GM18505 (cell line): ENCODE data around the gene EFNA1.

Experiments
- ATAC-seq: cut with Tn5 transposase; IDR thresholded peaks from one replicate; pipeline ENCODE4 v1.9.1; 2021; ENCODE audit not compliant: unreplicated experiment
- POLR2A ChIP-seq: IDR thresholded peaks from 4 replicates; pipeline ENCODE4 v1.6.1; 2011; ENCODE audit warnings: borderline replicate concordance; ENCODE audit not compliant: insufficient read depth, insufficient read length; ENCODE audit errors: extremely low read depth

Gene EFNA1, protein sequence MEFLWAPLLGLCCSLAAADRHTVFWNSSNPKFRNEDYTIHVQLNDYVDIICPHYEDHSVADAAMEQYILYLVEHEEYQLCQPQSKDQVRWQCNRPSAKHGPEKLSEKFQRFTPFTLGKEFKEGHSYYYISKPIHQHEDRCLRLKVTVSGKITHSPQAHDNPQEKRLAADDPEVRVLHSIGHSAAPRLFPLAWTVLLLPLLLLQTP

DNA sequence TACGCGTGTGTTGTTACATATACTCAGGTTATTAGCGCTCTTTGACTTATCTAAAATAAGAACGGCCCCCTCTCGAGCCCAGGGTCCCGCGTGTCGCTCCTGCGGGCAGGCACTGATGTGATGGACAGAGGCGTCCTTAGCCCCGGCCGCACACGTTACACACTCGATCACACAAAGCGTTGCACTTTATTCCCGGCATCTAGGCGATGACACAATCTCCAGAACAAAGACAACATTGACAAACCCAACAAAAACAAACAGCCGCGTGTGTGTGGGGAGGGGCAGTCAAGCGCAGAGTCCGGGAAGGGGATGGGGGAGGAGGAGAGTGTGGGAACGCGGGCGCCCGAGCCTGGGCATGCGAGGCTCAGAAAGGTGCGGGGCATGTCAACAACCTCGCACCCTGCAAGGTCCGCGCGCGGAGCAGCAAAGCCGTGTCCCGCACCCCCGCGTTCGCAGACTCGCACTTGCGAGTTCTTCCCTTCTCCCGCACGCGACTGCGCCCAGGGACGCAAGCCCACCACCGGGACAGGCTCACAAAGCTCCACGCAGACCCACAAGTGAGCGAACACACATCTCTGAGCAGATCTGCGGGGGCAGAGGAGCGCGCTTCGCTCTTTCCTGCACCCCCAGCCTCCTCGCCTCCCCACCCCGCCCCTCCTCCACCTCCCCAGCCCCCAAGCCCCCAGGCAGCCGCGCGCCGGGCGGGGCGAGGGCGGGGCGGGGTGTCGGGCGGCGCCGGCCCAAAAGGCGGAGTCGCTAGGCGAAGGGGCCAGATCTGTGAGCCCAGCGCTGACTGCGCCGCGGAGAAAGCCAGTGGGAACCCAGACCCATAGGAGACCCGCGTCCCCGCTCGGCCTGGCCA, at the start of gene EFNA1:
Gene EFNA1 (plus strand): TSS at position 772 of the 862 bp plus-strand sequence. CDS start 102 bp downstream, outside the sequence.
- no peak for ATAC-seq
- TF ChIP-seq POLR2A: no peak

DNA sequence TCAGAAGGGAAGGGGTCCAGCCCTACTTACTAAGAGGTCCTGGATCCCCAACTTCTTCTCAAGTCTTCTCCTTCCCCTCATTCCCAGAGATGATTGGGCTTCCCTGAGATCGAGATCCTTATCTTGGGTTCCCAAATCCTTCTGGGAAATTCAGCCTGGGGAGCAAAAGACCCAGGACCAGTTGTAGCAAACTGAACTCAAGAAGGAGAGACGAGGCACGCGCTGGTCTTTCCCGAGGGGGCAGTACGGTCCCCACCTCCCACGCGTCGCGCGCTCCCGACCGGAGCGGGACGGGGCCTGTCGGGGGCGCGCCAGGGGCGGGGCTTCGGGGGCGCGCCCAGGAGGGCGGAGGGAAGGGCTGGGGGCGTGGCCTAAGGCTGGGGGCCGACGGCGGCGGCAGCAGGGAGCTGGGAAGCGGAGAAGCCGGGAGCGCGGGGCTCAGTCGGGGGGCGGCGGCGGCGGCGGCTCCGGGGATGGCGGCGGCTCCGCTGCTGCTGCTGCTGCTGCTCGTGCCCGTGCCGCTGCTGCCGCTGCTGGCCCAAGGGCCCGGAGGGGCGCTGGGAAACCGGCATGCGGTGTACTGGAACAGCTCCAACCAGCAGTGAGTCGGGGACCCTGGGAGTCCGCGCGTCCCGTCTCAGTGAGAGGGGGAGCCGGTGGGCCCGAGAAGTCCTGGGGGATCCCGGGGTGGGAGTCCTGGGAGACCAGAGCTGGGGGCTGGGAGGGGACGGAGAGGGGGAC, 49.0 kb upstream of the EFNA1 start, which contains the start of gene EFNA3:
Gene EFNA3 (plus strand): TSS at position 369 of the 741 bp plus-strand sequence. CDS start 105 bp downstream, at position 474.
- TF ChIP-seq POLR2A: no peak
- no peak for ATAC-seq

DNA sequence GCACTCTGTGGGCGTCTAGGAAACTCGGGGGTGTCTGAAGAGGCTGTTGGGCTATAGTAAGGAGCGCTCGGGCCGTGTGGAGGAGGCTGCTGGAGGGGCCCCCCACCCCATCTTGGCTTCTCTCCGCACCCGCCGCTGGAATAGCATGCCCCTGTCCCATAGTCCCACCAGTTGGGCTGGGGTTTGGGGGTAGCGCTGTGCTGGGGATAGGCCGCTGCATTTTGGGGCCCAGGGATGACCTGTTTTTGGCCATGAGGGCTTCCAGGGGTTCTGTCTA, 48.5 kb upstream of the EFNA1 start:
- ATAC-seq: no peak
- TF ChIP-seq POLR2A: no peak

DNA sequence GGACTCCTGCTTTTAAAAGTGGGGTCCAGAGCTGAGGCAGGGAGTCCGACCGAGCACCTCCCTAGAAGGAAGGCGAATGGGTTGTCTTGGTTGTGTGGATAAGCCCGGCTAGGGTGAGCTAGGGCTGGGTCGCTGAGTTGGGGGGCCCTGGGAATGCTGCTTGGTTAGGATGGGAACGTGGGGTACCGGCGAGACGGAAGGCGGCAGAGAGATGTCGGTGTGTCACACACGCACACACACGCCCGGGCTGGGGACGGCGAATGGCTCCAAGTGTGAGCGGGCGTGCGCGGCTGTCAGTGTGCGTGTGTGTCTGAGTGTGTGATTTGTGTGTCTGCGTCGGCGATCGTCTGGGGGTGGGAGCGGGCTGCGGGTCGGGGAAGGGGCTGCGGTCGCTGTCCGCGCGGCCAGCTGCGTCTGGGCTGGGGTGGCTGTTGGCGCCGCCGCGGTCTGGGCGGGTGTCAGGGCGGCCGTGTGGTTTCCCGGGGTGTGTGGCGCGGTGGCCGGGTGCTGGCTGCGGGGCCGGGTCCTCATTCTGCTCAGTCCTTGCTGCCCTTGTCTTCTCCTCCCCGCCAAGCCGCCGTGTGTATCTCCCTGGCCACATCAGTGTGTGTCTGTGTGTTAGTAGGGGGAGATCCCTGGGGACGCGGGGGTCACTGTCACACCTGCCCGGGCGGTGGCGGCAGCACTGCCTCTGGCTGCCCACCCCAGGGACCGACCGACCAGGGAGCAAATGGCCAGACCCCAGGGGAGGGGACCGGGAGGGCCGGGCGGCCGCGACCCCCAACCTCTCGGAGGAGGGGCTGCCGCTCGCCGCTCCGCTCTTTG, 48.0 kb upstream of the EFNA1 start:
- ATAC-seq: no peak
- no peak for TF ChIP-seq POLR2A

DNA sequence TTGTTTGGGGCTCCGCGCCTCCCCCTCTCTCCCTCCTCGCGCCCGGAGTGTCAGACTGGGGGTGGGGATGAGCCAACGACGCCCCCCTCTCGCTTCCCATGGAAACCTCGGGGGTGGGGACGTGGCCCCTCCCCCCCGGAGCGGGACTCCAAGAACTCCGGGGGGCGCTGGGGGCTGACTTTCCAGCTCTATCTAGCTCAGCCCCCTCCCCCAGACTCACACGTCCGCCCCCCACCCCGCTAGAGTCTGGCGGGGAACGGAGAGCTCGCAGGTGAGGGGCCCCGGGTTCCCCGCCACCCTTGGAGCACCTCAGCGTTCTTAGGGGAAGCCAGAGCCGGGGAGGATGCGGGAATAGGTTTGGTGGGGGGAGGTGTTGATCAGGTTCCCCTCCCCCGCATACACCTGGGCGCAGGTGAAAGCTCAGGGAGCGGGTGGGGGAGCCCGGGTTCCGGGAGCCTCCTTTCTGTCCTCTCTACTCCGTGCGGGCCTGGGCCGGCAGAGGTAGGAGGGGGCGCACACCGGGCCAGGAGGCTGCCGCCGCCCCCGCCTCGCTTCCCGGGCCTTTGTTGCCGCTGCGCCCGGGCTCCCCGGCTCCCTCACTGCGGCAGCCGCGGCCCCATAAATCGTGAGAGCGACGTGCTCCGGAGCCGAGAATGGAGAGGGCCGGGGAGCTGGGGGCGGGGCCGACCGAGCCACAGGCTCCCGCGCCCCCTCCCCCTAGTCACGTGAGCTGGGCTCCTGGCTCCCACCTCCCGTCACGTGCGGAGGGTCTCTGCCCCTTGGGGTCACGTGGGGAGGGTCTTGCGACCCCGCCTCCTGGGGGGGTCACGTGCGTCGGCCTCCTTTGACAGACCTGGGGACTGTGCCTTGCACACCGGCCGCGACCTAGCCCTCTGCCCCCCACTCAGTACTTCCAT, 47.1 kb upstream of the EFNA1 start:
- no peak for TF ChIP-seq POLR2A
- no peak for ATAC-seq

DNA sequence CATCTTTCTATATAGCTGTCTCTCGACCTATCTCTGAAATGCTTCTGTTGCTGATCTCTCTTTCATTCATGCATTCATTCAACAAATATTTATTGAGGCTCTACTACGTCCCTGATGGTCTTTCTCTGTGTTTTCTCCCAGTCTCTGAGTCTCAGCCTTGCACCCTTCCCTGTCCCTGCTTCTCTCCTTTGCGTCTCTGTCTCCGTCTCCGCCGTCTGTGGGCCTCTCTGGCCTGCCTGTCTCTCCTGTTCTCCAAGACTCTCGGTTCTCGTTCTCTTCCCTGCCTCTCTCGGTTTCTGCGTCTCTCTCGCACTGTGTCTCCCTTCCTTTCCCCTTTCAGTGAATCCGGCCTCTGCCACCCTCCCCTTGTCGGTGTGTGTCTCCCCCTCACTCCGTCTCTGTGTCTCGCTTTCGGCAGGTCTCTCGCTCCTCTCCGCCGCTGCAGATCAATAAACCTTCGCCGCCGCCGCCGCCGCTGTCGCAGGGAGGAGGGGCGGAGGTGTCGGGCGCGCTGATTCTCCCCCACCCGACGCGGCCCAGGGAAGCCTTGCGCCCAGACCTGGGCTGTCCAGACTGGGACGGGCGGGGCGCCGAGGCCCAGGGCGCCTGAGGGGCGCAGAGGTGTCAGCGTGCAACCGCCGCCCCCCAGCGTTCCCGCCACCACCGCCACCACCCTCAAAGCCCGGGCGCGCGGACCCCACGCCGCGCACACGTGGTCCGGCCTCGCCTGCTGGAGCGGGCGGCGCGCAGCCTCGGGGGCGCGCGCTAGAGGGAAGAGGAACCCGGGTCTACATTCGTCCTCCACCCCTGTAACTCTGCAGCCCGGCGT, 46.0 kb upstream of the EFNA1 start:
- no peak for TF ChIP-seq POLR2A
- ATAC-seq: no peak

DNA sequence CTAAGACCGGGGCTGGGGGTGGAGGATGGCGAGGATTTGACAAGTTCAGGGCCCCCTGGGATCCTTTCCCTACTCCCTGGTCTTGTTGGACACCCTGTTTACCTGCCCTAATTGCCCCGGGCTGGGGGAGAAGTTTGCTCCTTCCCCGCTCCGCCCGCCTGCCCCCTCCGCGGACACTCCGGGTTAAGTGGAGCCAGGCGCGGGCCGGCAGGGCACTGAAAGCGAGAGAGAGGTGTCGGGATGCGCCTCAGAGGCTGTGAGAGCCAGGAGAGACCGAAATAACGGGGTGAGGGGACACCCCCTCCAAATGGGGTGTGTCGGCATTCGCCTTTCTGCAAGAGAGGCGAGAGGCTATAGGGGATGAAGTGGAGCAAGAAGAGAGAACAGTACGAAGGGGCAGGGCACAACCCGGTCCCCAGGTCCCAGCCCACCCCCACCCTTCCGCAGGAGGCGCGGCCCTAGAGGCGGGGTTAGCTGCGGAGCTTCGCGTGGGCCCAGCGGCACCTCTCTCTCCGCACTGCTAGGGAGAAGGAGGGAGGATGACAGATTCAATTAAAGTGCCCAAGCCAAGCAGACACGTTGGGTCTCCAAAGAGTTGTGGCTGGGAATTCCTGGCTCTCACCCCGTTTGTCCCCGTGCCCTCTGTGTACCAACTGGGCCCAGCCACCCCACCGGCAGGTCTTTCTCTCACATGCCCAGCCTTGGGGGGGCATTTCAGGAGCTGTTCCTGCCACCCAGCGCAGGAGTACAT, 45.2 kb upstream of the EFNA1 start:
- ATAC-seq: no peak
- no peak for TF ChIP-seq POLR2A

DNA sequence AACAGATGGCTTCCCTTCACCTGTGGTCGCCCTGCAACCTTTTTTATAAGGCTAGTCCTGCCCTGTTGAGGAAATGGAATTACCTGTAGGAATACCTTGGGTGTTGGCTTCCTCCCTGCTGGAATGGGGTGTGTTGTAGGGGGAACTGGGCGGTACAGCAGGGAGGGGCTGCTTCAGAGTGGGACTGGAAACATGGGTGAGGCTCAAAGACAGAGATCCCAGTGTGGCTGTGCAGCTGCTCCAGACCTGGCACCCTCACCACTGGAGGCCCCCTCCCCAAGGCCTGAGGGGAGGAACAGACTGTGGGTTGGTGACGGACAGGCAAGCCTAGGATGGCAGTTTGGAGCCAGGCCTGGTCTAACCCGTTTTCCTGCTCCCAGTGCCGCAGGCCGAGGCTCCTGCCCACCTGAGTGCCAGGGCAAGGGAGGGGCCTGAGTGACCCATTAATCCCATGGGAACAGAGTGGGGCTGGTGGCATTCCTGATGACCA, 44.6 kb upstream of the EFNA1 start:
- TF ChIP-seq POLR2A: no peak
- no peak for ATAC-seq

DNA sequence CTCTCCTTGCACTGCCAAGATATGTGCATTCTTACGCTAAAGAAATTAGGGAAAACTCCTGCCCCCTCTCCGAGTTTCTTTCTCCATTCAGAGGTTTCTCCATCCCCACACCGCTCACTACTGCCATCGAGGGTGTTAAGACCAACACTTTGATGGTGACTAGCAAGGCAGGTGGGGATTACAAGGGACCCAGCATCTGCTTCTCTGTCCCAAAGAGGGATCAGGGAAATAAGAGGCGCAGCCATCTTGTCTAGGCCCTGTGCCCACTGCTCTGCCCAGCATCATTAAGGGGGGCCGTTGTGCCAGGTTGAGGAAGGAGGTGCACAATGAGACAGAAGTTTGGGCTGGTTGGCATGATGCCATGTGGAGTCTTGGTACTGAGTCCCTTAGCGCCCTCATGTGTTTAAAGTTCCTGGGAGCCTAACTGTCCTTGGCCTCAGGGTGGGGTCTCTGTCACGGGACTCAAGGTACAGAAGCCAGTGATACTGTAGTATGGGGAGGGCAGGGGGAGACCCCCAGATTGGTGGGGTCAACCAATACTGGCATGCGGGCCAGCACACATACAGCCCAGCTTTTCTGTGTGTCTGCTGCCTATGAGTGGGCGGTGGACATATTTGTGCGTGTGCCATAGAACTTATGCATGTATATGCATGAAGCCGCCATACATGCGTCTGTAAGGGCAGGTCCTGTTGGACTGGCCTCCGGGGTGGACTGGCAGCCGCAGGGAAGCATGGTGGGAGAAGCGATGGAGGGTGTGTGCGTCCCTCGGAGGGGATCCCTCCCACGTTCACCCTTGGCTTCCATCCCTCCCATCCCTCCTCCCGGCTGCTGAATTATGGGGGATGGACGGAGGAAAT, 43.6 kb upstream of the EFNA1 start:
- ATAC-seq: no peak
- TF ChIP-seq POLR2A: no peak
